Astrocyte of the cerebellum (primary cell): ENCODE data around the gene PWWP2B.

Experiments
- DNase-seq: peaks from one replicate; pipeline ENCODE4 v3.0.0-alpha.2; 2011; ENCODE audit warnings: low read depth
- H3K4me3 ChIP-seq: 2 replicates; pipeline ENCODE4 v1.5.1; 2011; ENCODE audit warnings: mild to moderate bottlenecking, low read depth, low read length, moderate library complexity
- CTCF ChIP-seq: IDR thresholded peaks from 2 replicates; pipeline ENCODE4 v1.5.1; 2012; ENCODE audit warnings: low read length, low read depth, moderate library complexity, mild to moderate bottlenecking; ENCODE audit errors: missing control alignments
- in situ Hi-C: cut with HindIII; loops from 2 replicates; pipeline ENCODE4 v1.10.0; 2017; ENCODE audit warnings: low sequenced_read_pairs

Gene PWWP2B

GRCh38 chr10:132449051-132449810 lies 52.2 kb downstream of the PWWP2B start:
- in situ Hi-C loops: no loop called here
- no peak overlapping the region for H3K4me3 ChIP-seq
- no peak for TF ChIP-seq CTCF
- no peak for DNase-seq

GRCh38 chr10:132449811-132450181 lies 52.8 kb downstream of the PWWP2B start:
- no peak overlapping the region for H3K4me3 ChIP-seq
- no peak for DNase-seq
- in situ Hi-C loops: no loop called here
- no peak for TF ChIP-seq CTCF

GRCh38 chr10:132450466-132450824 lies 53.4 kb downstream of the PWWP2B start:
- TF ChIP-seq CTCF: no peak
- DNase-seq: no peak
- H3K4me3 ChIP-seq: no peak overlapping the region
- in situ Hi-C loops: no loop called here

- DNase-seq: no peak
- no peak for TF ChIP-seq CTCF
- H3K4me3 ChIP-seq: no peak overlapping the region
- in situ Hi-C loops: no loop called here
Measured at GRCh38 chr10:132450825-132451505, 54.0 kb downstream of the PWWP2B start.

- no peak for TF ChIP-seq CTCF
- no peak overlapping the region for H3K4me3 ChIP-seq
- in situ Hi-C loops: no loop called here
Measured at GRCh38 chr10:132451506-132452215, 54.7 kb downstream of the PWWP2B start.

GRCh38 chr10:132452216-132452650 lies 55.2 kb downstream of the PWWP2B start:
- DNase-seq: no peak
- no peak for TF ChIP-seq CTCF
- in situ Hi-C loops: no loop called here
- H3K4me3 ChIP-seq: no peak overlapping the region

More at GRCh38 chr10:132451506-132452215, 54.7 kb downstream of the PWWP2B start:
- DNase-seq: no peak
